Psoas muscle (tissue), 8 donors: ENCODE measurements around the gene CDH11. TPM values are rescaled to one million over a fixed set of nuclear protein-coding genes. Genes with fewer than 3 reads are reported as not detected.

Experiments
- ATAC-seq, 4 donors: fragments of 200-7000 bp; cut with Tn5 transposase; one replicate each; pipeline ENCODE4 v1.9.1; 2020; ENCODE audit warnings: moderate library complexity in 3 of 4, mild to moderate bottlenecking in 2 of 4
- DNase-seq, 2 donors: peaks; one replicate each; pipeline ENCODE4 v3.0.0-alpha.2; 2020
- H3K27ac ChIP-seq: fragments of 200-600 bp; one replicate; pipeline ENCODE4 v1.8.0; 2022
- H3K27me3 ChIP-seq, 3 donors: fragments of 200-600 bp in 1 of 3; one replicate each; pipeline versions ENCODE4 v1.6.1 to v1.8.0; 2013 to 2022; ENCODE audit warnings: low read length in 2 of 3, mild to moderate bottlenecking in 2 of 3, moderate library complexity in 1 of 3; ENCODE audit not compliant: insufficient read depth in 3 of 3
- H3K36me3 ChIP-seq, 2 donors: fragments of 200-600 bp in 1 of 2; one replicate each; pipeline versions ENCODE4 v1.6.1 to v1.8.0; 2013 to 2022; ENCODE audit warnings: low read depth in 1 of 2, mild to moderate bottlenecking in 1 of 2, moderate library complexity in 1 of 2; ENCODE audit not compliant: insufficient read depth in 1 of 2
- H3K4me1 ChIP-seq: fragments of 200-600 bp; one replicate; pipeline ENCODE4 v1.8.0; 2022
- H3K4me3 ChIP-seq: fragments of 200-600 bp; one replicate; pipeline ENCODE4 v1.8.0; 2022; ENCODE audit warnings: mild to moderate bottlenecking
- H3K9me3 ChIP-seq: fragments of 200-600 bp; one replicate; pipeline ENCODE4 v1.8.0; 2022
- WGBS, 3 donors: extraction: QIAGEN DNeasy Blood & Tissue Kit; methylation state at CpG; one replicate each; pipeline versions ENCODE4 v1.1.6 to v1.1.7; 2013; 5-methylcytosine and 5-hydroxymethylcytosine counted together
- intact Hi-C, 2 donors: fragments of 100-400 bp; cut with DNase I; formaldehyde crosslinking; loops; one replicate each; pipeline versions ENCODE4 v1.11.0 to v1.14.2; 2022
- polyA plus RNA-seq, 3 donors: library from polyadenylated mRNA; stranded (reverse); fragments of 200-250 nt; gene quantifications; one replicate each; pipeline ENCODE4 v1.2.3, GENCODE V29; 2013
- total RNA-seq, 4 donors: library from RNA; stranded (reverse); fragmentation: NEBNext Ultra II Directional in 2 of 4; extraction: Animal tissue kit (Norgen Biotek cat#: 25700) in 2 of 4; gene quantifications; one replicate each; pipeline versions ENCODE4 v1.2.1 to v1.2.4, GENCODE V29; 2021 to 2023
- TF ChIP-seq, protein P1 (sequence below): fragments of 200-600 bp; IDR thresholded peaks from one replicate; pipeline ENCODE4 v1.8.0; 2022; ENCODE audit warnings: antibody characterized with exemption
- donor health status: healthy with polysubstance abuse.
- donor health status: DM: no; HTN: no; CAD: no; lungs with moderate emphysema.
- donor health status: Bipolar disorder and iron deficiency.
- donor health status: healthy.
- donor health status: DM: yes; HTN: yes; CAD: no.
- donor health status: DM: no; HTN: no; CAD: no.
- donor health status: DM: no; HTN: no; CAD: no.
- donor health status: DM: yes; HTN: yes; CAD: no.

CDH11 gene
- total and polyA plus RNA-seq, 7 donors, result 0.33 to 16.8 (median 3.2) TPM

- TF ChIP-seq, protein P1, sequence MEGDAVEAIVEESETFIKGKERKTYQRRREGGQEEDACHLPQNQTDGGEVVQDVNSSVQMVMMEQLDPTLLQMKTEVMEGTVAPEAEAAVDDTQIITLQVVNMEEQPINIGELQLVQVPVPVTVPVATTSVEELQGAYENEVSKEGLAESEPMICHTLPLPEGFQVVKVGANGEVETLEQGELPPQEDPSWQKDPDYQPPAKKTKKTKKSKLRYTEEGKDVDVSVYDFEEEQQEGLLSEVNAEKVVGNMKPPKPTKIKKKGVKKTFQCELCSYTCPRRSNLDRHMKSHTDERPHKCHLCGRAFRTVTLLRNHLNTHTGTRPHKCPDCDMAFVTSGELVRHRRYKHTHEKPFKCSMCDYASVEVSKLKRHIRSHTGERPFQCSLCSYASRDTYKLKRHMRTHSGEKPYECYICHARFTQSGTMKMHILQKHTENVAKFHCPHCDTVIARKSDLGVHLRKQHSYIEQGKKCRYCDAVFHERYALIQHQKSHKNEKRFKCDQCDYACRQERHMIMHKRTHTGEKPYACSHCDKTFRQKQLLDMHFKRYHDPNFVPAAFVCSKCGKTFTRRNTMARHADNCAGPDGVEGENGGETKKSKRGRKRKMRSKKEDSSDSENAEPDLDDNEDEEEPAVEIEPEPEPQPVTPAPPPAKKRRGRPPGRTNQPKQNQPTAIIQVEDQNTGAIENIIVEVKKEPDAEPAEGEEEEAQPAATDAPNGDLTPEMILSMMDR, result no peak
- no peak for ATAC-seq
- Histone ChIP-seq H3K9me3 (no peaks in the 10 kb centered on the region), H3K4me3 (no peak overlapping the region), H3K4me1 (no peaks in the 10 kb centered on the region), H3K27ac (no peak overlapping the region), H3K27me3 (no peaks in the 10 kb centered on the region), H3K36me3 (no peaks in the 10 kb centered on the region)
- no peak for DNase-seq
- intact Hi-C loops, result no loop called here
- 72 to 85% (median 76%) methylated on average over 8 of the region's 8 CpGs for WGBS, 3 donors
Observed at GRCh38 chr16:65062736-65063583, 58.9 kb downstream of the CDH11 start.

DNA sequence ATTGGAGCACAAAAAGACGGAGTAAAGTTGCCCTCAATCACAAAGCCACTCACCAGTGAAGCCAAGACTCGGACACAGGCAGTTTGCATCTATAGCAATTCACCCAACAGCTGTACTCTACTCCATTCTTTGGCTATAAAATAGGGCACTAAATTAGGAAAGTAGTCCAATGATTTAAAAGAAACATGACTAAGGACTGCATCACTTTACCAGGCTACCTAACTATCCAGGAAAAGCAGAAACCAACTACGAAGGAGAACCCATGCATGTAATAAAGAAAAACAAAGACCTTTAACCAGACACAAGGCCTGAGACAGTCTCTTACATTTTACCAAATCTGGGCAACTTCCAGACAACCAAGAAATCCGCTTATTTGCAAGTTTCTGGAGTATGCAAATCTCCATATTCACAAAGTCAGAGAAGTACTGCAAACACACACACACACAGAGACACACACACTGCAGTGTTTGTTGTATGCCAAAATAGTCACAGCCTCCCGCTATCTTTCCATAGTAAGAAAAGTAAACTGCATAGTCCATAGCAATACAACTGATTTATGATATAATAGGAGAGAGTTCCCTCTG, 59.8 kb downstream of the CDH11 start:
- H3K36me3 ChIP-seq, result no peaks in the 10 kb centered on the region
- DNase-seq, result no peak
- TF ChIP-seq, protein P1, result no peak
- H3K27ac ChIP-seq, result no peak overlapping the region
- 59 to 82% (median 63%) methylated on average over 5 of the region's 5 CpGs for WGBS, 3 donors
- H3K27me3 ChIP-seq, result no peaks in the 10 kb centered on the region
- ATAC-seq, result peak; percentile 48 to 80 (median 69)
- H3K4me1 ChIP-seq, result no peaks in the 10 kb centered on the region
- intact Hi-C loops, result no loop called here
- no peak overlapping the region for H3K4me3 ChIP-seq
- H3K9me3 ChIP-seq, result no peaks in the 10 kb centered on the region

DNA sequence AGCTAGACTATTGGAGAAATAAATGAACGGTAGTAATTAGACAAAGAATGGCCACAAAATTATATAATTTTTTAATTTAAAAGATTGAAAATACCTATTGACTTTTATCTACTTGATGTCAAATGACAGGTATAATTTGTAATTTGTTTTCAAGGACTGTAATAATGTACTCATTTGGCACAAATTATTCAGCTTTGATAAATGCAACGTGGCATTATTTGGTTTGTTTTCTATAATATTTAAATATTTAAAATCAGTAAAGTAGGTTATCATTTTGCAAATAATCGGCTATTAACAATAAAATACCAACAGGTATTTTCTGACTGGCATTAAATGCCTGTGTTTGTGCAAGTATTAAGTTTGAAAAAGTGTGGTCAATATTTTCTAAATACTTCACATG, 60.6 kb downstream of the CDH11 start:
- Histone ChIP-seq H3K4me1 (no peaks in the 10 kb centered on the region), H3K27ac (no peak overlapping the region), H3K36me3 (no peaks in the 10 kb centered on the region), H3K4me3 (no peak overlapping the region), H3K9me3 (no peaks in the 10 kb centered on the region), H3K27me3 (no peaks in the 10 kb centered on the region)
- no peak for DNase-seq
- intact Hi-C loops, result no loop called here
- 88 to 96% (median 89%) methylated on average over 3 of the region's 3 CpGs for WGBS, 3 donors
- ATAC-seq, result no peak
- TF ChIP-seq, protein P1, result no peak

- Histone ChIP-seq H3K9me3 (no peaks in the 10 kb centered on the region), H3K4me3 (no peak overlapping the region), H3K4me1 (no peaks in the 10 kb centered on the region), H3K36me3 (no peaks in the 10 kb centered on the region), H3K27ac (no peak overlapping the region), H3K27me3 (no peaks in the 10 kb centered on the region)
- WGBS, 3 donors, result 71 to 83% (median 73%) methylated on average over 15 of the region's 15 CpGs
- DNase-seq, result no peak
- intact Hi-C loops, result no loop called here
- TF ChIP-seq, protein P1, result no peak
- ATAC-seq, result no peak
Observed at GRCh38 chr16:65059406-65059980, 62.4 kb downstream of the CDH11 start.
